Glomerular visceral epithelial cell (primary cell): ENCODE data around the gene PNMT.
A peak's percentile ranks its signal among the peaks of the same experiment; 100 is the strongest.
"Not testable (repeated sequence)": the region's sequence is repeated elsewhere in the genome, so short reads cannot be mapped to it uniquely, and the experiment has no call there.

Source experiments
- DNase-seq: peaks from one replicate; pipeline ENCODE4 v3.0.0-alpha.2; 2016; ENCODE audit errors: extremely low spot score

The PNMT gene

GRCh38 chr17:39687546-39688474, 19.6 kb downstream of the PNMT start, which contains the start of gene PGAP3:
TSS of gene PGAP3 (minus strand) at chr17:39688057. CDS start at chr17:39688014, 43 bp downstream.
- peak; percentile 90 for DNase-seq

GRCh38 chr17:39688475-39688835, 20.2 kb downstream of the PNMT start:
- DNase-seq, result no peak

GRCh38 chr17:39688945-39689344, 20.7 kb downstream of the PNMT start:
- no peak for DNase-seq

- DNase-seq, result no peak
These were observed 26.3 kb downstream of the PNMT start for GRCh38 chr17:39694593-39694992.

- peak; percentile 37 for DNase-seq
These were observed 26.8 kb downstream of the PNMT start for GRCh38 chr17:39695089-39695474.

GRCh38 chr17:39696731-39697130, 28.5 kb downstream of the PNMT start:
- DNase-seq, result no peak

GRCh38 chr17:39697961-39698360, 29.7 kb downstream of the PNMT start:
- DNase-seq, result no peak

GRCh38 chr17:39699157-39699817, 31.0 kb downstream of the PNMT start:
- DNase-seq, result not testable (repeated sequence)

- peak; percentile 80 for DNase-seq
These were observed 31.5 kb downstream of the PNMT start, which contains the start of gene ERBB2 for GRCh38 chr17:39699818-39700147. TSS of gene ERBB2 (plus strand) at chr17:39700064. CDS start at chr17:39700239, 175 bp downstream.

- DNase-seq, result peak; percentile 25
These were observed 32.1 kb downstream of the PNMT start for GRCh38 chr17:39700148-39700987.

GRCh38 chr17:39701012-39701783, 32.9 kb downstream of the PNMT start:
- no peak for DNase-seq

- DNase-seq, result no peak
These were observed 33.6 kb downstream of the PNMT start for GRCh38 chr17:39701784-39702422.

GRCh38 chr17:39702901-39703893, 34.9 kb downstream of the PNMT start:
- no peak for DNase-seq

GRCh38 chr17:39703913-39704312, 35.7 kb downstream of the PNMT start:
- DNase-seq, result no peak

GRCh38 chr17:39704821-39705551, 36.7 kb downstream of the PNMT start:
- DNase-seq, result no peak

- DNase-seq, result no peak
These were observed 37.6 kb downstream of the PNMT start for GRCh38 chr17:39705786-39706348.

- DNase-seq, result no peak
These were observed 38.1 kb downstream of the PNMT start for GRCh38 chr17:39706383-39706782.

- DNase-seq, result no peak
These were observed 38.7 kb downstream of the PNMT start for GRCh38 chr17:39706921-39707337.
